ENCODE data around the gene CDV3.
"Not testable (repeated sequence)": the region's sequence is repeated elsewhere in the genome, so short reads cannot be mapped to it uniquely, and the experiment has no call there.

Gene CDV3, protein sequence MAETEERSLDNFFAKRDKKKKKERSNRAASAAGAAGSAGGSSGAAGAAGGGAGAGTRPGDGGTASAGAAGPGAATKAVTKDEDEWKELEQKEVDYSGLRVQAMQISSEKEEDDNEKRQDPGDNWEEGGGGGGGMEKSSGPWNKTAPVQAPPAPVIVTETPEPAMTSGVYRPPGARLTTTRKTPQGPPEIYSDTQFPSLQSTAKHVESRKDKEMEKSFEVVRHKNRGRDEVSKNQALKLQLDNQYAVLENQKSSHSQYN

DNA sequence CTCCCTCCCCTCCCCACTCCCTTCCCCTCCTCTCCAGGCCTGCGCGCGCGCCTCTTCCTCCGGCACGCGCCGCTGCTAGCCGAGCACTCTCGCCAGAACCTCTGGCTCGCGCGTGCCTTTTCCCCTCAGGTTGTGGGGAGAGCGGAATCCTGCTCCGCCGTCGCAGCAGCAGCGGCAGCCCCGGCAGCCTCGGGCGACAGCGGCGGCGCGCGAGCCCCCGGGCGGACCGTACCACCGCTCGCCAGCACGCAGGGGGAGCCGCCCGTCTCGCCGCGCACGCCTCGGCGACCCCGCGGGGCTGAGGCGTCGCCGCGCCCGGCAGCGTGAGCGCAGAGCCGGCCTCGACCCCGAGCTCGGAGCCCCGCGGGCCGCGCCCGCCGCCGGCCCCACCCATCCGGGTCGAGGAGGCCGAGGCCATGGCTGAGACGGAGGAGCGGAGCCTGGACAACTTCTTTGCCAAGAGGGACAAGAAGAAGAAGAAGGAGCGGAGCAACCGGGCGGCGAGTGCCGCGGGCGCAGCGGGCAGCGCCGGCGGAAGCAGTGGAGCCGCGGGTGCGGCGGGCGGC lies at the start of gene CDV3:
TSS of gene CDV3 (plus strand) at position 58 of the 566 bp plus-strand sequence. CDS start at position 417, 359 bp downstream.
- DNase-seq (ENCODE audit: low read depth): no peak

DNA sequence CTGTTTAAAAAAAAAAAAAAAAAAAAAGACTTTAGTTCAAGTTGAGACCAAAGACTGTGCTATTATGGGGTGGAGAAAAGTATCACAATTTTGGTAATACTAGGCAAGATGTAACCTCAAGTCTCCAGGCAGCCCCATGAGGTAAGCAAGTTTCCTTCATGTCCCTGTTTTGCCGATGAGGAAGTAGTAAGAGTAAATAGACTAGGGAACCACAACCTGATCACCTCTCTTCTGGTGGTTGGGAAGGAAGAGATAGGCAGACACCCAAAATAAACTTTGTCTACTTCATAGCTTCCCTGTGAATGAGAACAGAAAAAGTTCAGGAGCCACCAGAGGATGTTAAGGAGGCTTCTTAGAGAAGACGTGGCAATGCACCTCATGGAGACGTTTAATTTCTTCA lies 49.7 kb upstream of the CDV3 start:
- not testable (repeated sequence) for DNase-seq (ENCODE audit: low read depth)

DNA sequence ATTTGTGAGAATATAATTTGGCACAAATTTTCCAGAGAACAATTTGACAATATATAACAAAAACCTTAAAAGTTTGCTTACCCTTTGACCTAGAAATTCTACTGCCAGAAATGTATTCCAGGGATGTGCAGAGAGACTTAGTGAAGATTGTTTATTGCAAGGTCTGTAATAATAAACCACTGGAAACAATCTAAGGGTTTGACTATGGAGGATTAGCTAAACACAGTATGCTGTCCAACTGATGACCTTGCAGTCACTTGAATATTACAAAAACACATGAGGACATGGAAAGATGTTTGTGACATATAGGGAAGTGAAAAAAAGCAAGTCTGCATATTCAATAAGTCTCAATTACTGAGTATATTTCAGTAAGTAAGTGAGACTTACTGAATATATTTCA lies 48.1 kb upstream of the CDV3 start:
- no peak for DNase-seq (ENCODE audit: low read depth)

DNA sequence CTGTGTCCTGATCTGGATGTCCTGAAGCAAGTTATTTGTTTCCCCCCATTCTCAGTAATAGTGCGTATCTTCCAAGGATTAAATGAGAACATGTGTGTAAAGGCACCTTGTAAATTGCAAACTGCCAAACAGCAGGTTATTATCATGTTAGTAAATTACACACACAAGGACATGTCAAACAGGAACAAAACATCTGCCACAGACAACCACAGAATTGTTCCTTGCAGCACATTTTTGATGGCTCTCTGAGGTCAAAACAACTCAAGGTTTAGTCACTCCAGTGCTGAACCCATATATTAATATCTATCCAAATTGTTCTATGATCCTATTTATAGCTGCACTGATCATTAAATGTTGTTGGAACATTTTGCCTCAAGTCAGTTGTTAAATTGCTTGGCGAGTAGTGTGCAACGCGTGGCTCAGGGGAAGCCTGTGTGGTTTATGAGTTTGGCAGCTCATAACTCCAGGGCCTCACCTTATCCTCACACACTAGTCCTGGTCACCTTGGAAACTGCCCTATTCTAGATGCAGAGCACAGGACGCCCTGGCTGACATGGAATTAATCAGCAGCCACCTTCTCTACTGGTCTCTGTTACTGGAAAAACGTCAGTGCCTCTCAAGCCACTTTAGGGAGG lies 46.3 kb upstream of the CDV3 start:
- no peak for DNase-seq (ENCODE audit: low read depth)

DNA sequence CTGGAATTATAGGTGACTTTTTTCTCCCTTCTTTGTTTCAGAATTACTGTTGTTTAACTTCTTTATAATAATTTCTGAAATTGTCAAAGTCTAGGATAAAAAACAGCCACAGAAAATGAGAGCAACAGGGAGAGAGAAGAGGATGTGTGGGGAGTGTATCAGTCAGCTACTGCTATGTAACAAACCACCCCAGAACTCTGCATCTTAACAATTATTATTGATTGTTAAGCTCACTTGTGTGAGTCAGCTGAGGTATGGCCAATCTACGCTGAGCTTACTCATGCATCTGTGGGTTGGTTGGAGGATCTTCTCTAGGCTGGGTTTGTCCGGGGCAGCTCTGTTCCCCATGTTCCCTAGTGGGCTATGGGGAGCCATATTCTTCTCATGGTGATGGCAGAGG lies 43.7 kb upstream of the CDV3 start:
- DNase-seq (ENCODE audit: low read depth): no peak

DNA sequence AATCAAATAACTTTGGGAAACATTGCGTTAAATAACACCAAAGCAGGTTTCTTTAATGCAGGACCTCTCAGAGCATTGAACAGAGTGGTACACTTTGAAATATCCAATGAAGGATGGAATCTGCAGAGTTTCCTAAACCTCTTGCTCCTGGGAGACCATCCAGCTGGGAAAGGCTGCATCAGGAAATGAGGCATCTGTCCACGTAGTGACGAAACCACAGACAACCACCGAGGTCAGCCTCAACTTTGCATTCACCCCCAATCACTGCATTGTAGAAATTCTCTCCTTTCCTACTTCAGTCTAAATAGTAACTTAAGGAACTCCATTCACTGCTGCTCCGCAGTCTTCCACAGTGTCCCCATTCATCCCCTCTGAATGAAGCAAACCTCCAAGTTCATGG lies 41.5 kb upstream of the CDV3 start:
- DNase-seq (ENCODE audit: low read depth): no peak

DNA sequence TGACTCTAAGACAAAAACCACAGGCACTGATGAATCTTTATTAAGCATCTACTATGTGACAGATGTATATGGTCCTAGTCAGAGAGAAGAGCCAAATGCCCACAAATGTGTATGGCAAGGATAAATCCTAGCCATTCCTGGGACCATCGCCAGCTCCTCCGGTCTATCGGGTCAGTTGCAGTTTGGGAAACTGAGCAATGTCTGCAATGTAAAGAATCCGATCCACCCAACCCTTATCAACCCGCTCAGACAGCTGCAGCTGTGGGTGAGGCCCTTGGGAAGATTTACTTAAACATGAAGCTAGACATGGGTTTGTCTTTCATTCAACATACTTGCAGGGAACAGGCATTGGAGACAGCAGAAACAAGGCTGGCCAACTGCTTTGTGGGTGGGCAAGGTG lies 40.5 kb upstream of the CDV3 start:
- no peak for DNase-seq (ENCODE audit: low read depth)

DNA sequence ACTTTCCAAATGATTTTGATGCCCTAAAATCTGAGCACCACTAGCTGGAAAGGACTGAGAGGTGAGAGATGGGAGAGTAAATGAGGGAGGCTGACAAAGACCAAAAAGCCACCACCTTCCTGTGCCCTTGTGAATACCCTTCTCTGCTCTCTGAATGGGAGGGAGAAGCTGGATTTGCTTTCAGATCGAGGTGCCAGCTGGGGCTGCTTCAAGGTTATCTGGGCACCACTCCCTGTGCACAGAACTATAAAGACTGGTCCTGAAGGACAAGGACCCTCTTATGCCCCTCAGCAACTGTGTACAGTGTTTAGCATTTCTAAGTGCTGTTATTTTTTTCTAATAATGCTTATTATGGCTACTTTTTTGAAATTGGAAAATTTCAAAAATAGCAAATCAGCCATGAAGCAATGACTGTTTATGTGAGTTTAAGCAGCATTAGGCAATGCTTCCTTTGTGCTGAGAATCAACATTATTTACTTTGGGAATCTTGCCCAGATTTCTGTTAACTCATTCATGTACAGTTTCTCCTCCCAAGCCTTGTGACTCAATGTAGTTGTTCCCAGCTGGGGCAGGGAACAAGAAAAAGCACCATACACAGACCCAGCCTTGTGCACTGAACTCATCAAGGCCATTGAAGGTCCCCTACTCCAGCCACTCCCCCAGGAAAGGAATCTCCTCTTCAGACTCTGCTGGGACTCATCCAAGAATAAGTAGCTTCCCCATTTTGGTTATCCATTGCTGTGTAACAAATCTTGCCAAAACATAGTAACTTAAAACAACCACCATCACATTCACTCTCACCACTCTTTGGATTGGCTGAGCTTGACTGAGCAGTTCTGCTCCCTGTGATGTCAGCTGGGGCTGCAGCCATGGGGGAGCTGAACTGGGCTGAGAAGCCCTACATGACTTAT lies 37.3 kb upstream of the CDV3 start:
- no peak for DNase-seq (ENCODE audit: low read depth)

DNA sequence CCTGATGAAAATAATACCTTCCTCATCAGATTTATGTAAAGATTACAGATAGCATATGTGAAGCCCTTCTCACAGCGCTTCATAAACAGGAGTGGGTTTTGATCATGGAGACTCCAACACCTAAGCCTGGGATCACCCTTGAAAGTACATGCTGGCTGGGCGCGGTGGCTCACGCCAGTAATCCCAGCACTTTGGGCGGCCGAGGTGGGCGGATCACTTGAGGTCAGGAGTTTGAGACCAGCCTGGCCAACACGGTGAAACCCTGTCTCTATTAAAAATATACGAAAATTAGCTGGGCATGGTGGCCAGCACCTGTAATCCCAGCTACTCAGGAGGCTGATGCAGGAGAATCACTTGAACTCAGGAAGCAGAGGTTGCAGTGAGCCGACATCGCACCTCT lies 36.4 kb upstream of the CDV3 start:
- not testable (repeated sequence) for DNase-seq (ENCODE audit: low read depth)

DNA sequence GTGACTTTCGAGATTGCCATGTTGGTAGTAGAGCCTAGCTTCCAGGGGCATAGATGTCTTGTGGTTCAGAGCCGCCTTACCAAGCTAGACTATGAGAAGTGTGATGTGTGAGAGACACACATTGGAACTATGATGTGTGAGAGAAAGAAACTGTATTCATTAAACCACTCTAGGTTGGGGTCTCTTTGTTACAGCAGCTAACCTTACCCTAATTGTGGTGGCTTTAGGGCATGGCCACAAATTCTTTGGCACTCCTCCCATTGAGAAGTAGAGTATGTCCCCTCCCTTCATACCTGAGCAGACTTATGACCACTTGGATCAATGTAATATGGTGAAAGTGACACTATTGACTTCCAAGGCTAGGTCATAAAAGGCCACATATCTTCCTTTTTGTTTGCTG lies 35.3 kb upstream of the CDV3 start:
- no peak for DNase-seq (ENCODE audit: low read depth)

DNA sequence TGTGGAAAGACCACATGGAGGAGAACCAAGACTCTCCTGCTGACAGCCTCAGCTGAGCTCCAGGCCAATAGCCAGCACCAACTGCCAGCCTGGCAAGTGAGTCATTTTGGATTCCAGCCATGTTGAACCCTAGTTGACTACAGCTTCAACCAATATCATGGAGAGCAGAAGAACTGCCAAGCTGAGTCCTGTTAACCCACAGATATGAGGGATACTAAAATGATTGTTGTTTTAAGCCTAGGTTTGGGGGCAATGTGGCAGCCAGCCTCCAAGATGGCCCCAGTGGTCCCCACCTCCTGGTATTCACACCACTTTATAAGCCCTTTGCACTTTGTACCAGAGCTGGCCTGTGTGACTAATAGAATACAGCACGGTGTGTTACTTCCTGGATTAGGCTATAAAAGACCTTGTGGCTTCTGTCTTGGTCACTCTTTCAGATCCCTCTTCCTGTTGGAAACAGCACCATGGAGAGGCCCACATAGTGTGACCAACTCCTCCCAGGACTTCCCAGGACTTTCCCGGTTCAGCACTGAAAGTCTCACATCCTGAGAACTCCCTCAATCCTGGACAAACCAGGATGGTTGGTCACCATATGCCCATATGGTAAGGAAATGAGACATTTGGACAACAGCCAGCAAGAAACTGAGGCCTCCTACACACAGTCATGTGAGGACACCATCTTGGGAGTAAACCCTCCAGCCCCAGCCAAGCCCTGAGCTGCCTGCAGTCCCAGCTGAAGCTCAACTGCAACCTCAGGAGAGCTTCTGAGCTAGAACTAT lies 32.4 kb upstream of the CDV3 start:
- DNase-seq (ENCODE audit: low read depth): no peak

DNA sequence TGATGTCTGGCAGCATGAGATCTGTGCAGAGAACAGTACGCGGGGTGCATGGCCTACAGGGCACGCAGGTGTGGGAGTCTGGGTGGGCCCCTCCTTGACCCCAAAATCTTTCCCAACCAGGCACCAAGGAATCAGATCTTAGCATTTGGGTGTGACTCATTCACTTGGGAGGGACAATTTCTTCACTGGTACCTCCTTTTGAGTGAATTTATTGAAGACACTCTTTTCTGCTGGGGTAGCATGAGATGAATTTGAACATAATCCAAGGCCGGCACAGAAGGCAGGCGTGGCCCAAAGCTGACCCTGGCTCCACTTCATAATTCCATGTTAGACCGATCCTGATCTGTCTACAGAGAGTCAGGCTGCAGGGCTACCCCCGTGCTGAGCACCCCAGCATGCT lies 30.6 kb upstream of the CDV3 start:
- no peak for DNase-seq (ENCODE audit: low read depth)

DNA sequence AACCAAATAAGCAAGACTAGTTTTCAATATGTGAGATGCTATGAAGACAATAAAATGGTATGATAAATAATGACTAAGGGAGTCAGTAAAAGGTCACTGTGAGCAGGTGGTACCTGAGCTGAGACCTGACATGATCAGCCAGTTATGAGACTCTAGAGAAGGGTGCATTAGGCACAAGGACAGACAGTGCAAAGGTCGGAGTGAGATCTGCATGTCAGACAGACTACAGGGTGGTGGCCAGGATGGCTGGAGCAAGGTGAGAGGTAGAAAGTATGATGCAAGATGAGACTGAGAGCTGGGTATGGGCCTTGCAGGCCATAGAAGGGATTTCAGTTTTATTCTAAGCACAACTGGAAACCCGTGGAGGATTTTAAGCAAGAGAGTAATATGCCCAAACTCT lies 28.5 kb upstream of the CDV3 start:
- not testable (repeated sequence) for DNase-seq (ENCODE audit: low read depth)

DNA sequence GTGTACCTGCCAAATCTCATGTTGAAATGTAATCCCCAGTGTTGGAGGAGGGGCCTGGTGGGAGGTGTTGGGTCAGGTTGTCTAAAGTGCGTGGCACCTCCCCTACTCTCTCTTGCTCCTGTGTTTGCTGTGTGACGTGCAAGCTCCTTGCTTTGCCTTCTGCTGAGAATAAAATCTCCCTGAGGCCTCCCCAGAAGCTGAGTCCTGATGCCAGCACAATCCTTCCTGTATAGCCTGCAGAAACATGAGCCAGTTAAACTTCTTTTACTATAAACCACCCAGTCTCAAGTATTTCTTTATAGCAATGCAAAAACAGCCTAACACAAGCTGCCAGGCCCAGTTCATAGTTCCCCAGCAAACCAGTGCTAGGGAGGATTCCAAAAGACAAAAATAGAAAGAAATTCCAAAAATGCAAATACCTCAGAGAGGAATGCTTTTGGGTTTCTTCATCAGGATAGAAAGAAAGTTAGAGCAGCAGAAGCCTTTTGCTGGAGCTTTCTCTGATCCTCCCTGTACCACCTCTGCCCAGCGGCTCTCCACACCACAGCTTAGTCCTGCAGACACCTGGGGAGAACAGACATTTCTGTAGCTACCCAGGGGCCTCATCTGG lies 25.9 kb upstream of the CDV3 start:
- DNase-seq (ENCODE audit: low read depth): no peak

DNA sequence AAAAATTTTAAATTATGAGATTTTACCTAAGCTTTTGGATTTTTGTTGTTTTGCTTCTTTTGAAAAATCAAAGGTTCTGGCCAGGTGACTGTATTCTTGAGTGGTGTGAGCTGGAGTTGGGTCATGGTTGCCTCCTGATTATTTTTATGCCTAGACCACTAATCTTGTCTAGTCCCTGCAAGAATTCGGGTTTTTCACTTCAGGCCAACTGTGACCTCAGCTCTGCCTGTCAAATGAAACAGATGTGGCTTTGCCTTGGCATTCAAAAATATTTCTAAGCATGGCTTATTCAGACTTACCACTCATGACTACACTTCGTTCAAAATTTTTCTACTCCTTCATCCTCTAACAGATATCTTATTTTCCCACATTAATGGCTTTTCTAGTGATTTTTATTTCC lies 25.4 kb upstream of the CDV3 start:
- no peak for DNase-seq (ENCODE audit: low read depth)

DNA sequence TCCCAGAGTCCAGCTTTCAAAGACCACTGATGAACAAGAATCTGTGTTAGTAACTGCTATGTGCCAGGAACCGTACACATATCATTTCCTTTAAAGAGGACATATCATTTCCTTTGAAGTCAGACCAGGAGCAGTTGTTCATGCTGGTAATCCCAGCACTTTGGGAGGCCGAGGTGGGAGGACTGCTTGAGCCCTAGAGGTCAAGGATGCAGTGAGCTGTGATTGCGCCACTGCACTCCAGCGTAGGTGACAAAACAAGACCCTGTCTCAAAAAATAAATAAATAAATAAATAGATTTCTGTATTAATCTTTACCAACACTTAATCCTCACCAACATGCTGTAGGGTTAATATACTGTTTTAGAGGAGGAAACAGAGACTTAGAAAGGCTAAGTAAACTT lies 23.9 kb upstream of the CDV3 start:
- no peak for DNase-seq (ENCODE audit: low read depth)

DNA sequence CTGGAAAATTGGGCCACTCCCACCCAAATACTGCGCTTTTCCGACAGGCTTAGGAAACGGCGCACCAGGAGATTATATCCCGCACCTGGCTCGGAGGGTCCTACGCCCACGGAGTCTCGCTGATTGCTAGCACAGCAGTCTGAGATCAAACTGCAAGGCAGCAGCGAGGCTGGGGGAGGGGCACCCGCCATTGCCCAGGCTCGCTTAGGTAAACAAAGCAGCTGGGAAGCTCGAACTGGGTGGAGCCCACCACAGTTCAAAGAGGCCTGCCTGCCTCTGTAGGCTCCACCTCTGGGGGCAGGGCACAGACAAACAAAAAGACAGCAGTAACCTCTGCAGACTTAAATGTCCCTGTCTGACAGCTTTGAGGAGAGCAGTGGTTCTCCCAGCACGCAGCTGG lies 21.9 kb upstream of the CDV3 start:
- not testable (repeated sequence) for DNase-seq (ENCODE audit: low read depth)

DNA sequence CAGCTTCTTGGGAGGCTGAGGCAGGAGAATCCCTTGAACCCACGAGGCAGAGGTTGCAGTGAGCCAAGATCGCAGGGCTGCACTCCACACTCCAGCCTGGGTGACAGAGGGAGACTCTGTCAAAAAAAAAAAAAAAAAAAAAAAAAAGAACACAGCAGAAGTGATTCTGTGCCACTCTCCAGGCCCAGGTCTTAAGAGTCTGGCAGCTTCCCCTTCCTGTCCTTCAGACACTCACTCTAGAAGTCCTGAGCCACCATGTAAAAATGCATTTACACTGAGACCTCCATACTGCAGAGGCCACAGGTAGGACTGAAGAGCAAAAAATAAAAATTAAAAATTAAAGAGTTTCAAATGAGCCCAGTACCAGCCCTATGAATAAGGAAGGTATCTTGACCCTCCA lies 11.8 kb upstream of the CDV3 start:
- no peak for DNase-seq (ENCODE audit: low read depth)

DNA sequence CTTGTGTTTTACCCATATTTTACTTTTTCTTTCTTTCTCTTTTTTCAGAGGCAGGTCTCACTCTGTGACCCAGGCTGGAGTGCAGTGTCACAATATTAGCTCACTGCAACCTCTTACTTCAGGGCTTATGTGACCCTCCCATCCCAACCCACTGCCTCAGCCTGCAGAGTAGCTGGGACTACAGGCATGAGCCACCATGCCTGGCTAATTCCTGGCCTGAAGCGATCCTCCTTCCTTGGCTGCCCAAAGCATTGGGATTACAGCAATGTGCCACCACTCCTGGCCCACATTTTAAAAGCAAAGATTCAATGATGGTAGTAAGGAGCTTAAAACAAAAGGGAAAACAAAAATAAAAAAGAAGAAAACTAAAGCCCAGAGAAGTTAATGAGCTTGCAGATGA lies 11.1 kb upstream of the CDV3 start:
- DNase-seq (ENCODE audit: low read depth): no peak

DNA sequence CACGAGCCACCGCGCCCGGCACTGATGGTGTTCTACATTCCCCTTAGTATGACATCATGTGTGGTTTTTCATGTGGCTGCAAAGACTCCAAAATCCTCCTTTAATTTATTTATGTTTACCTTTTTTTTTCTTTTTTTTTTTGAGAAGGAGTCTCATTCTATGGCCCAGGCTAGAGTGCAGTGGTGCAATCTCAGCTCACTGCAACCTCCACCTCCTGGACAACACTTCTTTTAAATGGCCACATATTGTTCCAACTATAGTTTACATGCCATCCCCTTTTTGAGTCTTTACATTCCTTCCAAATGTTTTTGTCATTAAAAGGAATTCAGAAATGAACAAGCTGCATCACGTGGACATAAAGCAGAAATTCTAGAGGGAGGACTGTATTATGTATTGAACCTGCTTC lies 10.3 kb upstream of the CDV3 start:
- no peak for DNase-seq (ENCODE audit: low read depth)

DNA sequence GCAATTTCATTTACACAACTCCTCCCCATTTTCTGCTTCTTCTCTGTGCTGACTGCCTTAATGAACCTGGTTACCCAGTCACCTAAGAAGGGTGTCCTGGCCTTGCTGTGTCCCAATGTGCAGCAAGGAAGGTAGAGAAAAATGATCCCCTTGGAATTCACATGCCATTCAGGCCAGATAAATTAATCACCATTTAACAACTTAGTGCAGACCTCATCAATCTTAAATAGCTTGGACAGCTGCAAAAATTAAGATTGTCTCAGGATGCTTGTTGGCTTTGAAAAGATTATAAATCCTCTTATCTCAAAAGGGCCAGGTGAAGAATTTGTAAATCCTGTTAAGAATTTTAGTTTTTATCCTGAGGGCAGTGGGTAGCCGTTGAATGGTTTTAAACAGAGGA lies 9.7 kb upstream of the CDV3 start:
- DNase-seq (ENCODE audit: low read depth): no peak
